ENCODE measurements around the gene TRIM56. TPM values are rescaled to one million over a fixed set of nuclear protein-coding genes. Genes with fewer than 3 reads are reported as not detected.
A peak's percentile ranks its signal among the peaks of the same experiment; 100 is the strongest.

TRIM56 gene
- total and polyA plus RNA-seq, 2 of the 13 experiments (the other 11 are each of a cell fraction or from before 2014, with no cell fraction given): 3.2 to 7.1 TPM

DNA sequence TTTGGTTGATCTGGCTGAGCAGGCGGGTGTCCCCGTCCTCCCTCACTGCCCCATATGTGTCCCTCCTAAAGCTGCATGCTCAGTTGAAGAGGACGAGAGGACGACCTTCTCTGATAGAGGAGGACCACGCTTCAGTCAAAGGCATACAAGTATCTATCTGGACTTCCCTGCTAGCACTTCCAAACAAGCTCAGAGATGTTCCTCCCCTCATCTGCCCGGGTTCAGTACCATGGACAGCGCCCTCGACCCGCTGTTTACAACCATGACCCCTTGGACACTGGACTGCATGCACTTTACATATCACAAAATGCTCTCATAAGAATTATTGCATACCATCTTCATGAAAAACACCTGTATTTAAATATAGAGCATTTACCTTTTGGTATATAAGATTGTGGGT lies 26.9 kb upstream of the TRIM56 start (continued):
- TF ChIP-seq, protein P1, sequence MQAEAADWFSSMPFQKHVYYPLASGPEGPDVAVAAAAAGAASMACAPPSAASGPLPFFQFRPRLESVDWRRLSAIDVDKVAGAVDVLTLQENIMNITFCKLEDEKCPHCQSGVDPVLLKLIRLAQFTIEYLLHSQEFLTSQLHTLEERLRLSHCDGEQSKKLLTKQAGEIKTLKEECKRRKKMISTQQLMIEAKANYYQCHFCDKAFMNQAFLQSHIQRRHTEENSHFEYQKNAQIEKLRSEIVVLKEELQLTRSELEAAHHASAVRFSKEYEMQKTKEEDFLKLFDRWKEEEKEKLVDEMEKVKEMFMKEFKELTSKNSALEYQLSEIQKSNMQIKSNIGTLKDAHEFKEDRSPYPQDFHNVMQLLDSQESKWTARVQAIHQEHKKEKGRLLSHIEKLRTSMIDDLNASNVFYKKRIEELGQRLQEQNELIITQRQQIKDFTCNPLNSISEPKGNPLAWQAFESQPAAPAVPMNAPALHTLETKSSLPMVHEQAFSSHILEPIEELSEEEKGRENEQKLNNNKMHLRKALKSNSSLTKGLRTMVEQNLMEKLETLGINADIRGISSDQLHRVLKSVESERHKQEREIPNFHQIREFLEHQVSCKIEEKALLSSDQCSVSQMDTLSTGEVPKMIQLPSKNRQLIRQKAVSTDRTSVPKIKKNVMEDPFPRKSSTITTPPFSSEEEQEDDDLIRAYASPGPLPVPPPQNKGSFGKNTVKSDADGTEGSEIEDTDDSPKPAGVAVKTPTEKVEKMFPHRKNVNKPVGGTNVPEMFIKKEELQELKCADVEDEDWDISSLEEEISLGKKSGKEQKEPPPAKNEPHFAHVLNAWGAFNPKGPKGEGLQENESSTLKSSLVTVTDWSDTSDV (CRISPR knock-in tag; IDR thresholded peaks at IDR 0.05): no peak
- 0 out of 2 replicates have a peak, but pooled peaks have one; percentile 27 for TF ChIP-seq ZMYM4 (CRISPR knock-in tag; IDR thresholded peaks at IDR 0.05)
- TF ChIP-seq, protein P2, sequence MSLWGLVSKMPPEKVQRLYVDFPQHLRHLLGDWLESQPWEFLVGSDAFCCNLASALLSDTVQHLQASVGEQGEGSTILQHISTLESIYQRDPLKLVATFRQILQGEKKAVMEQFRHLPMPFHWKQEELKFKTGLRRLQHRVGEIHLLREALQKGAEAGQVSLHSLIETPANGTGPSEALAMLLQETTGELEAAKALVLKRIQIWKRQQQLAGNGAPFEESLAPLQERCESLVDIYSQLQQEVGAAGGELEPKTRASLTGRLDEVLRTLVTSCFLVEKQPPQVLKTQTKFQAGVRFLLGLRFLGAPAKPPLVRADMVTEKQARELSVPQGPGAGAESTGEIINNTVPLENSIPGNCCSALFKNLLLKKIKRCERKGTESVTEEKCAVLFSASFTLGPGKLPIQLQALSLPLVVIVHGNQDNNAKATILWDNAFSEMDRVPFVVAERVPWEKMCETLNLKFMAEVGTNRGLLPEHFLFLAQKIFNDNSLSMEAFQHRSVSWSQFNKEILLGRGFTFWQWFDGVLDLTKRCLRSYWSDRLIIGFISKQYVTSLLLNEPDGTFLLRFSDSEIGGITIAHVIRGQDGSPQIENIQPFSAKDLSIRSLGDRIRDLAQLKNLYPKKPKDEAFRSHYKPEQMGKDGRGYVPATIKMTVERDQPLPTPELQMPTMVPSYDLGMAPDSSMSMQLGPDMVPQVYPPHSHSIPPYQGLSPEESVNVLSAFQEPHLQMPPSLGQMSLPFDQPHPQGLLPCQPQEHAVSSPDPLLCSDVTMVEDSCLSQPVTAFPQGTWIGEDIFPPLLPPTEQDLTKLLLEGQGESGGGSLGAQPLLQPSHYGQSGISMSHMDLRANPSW (CRISPR knock-in tag; IDR thresholded peaks at IDR 0.05; ENCODE audit: borderline replicate concordance): no peak
- no peak for TF ChIP-seq ZNF552 (CRISPR knock-in tag; IDR thresholded peaks at IDR 0.05; ENCODE audit: borderline replicate concordance)
- TF ChIP-seq DNMT3B (CRISPR knock-in tag; conservative IDR thresholded peaks at IDR 0.05): peak; percentile 80; the same call in 1 of the 2 replicates
- TF ChIP-seq ZNF619 (CRISPR knock-in tag; IDR thresholded peaks at IDR 0.05): no peak
- no peak for TF ChIP-seq ZNF562 (CRISPR knock-in tag; IDR thresholded peaks at IDR 0.05; ENCODE audit: borderline replicate concordance)
- TF ChIP-seq, protein P3, sequence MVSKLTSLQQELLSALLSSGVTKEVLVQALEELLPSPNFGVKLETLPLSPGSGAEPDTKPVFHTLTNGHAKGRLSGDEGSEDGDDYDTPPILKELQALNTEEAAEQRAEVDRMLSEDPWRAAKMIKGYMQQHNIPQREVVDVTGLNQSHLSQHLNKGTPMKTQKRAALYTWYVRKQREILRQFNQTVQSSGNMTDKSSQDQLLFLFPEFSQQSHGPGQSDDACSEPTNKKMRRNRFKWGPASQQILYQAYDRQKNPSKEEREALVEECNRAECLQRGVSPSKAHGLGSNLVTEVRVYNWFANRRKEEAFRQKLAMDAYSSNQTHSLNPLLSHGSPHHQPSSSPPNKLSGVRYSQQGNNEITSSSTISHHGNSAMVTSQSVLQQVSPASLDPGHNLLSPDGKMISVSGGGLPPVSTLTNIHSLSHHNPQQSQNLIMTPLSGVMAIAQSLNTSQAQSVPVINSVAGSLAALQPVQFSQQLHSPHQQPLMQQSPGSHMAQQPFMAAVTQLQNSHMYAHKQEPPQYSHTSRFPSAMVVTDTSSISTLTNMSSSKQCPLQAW (CRISPR knock-in tag; IDR thresholded peaks at IDR 0.05): no peak
- TF ChIP-seq, protein P4, sequence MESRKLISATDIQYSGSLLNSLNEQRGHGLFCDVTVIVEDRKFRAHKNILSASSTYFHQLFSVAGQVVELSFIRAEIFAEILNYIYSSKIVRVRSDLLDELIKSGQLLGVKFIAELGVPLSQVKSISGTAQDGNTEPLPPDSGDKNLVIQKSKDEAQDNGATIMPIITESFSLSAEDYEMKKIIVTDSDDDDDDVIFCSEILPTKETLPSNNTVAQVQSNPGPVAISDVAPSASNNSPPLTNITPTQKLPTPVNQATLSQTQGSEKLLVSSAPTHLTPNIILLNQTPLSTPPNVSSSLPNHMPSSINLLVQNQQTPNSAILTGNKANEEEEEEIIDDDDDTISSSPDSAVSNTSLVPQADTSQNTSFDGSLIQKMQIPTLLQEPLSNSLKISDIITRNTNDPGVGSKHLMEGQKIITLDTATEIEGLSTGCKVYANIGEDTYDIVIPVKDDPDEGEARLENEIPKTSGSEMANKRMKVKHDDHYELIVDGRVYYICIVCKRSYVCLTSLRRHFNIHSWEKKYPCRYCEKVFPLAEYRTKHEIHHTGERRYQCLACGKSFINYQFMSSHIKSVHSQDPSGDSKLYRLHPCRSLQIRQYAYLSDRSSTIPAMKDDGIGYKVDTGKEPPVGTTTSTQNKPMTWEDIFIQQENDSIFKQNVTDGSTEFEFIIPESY (CRISPR knock-in tag; IDR thresholded peaks at IDR 0.05): no peak
- TF ChIP-seq PCBP2 (optimal IDR thresholded peaks at IDR 0.05; ENCODE audit: low read depth, low read length, poor library complexity, severe bottlenecking): no peak
- TF ChIP-seq ZNF335 (CRISPR knock-in tag; IDR thresholded peaks at IDR 0.05): peak; percentile 91
- TF ChIP-seq SOX13 (IDR thresholded peaks at IDR 0.05): no peak
- peak in 1 of 2 experiments; percentile 56; a peak in 2 of 4 replicates for TF ChIP-seq SOX13 (CRISPR knock-in tag; conservative IDR thresholded peaks at IDR 0.05 in 1 of 2, IDR thresholded peaks at IDR 0.05 in 1 of 2)
- no peak for TF ChIP-seq MTF1 (CRISPR knock-in tag; IDR thresholded peaks at IDR 0.05)
- no peak; the same call in 1 of the 2 replicates for TF ChIP-seq ZNF780A (CRISPR knock-in tag; IDR thresholded peaks at IDR 0.05)
- peak; percentile 76; the same call in 1 of the 2 replicates for TF ChIP-seq YEATS2 (CRISPR knock-in tag; IDR thresholded peaks at IDR 0.05; ENCODE audit: borderline replicate concordance)
- no peak for TF ChIP-seq PITX1 (CRISPR knock-in tag; IDR thresholded peaks at IDR 0.05)
- TF ChIP-seq RXRA (CRISPR knock-in tag; IDR thresholded peaks at IDR 0.05): no peak
- TF ChIP-seq ZNF703 (CRISPR knock-in tag; IDR thresholded peaks at IDR 0.05; ENCODE audit: borderline replicate concordance): no peak
